Lower lobe of right lung (tissue), 2 donors: ENCODE measurements around the gene STK24. TPM values are rescaled to one million over a fixed set of nuclear protein-coding genes. Genes with fewer than 3 reads are reported as not detected.

Experiments used
- ATAC-seq, 2 donors: fragments of 200-7000 bp; cut with Tn5 transposase; one replicate each; pipeline ENCODE4 v1.9.1; 2020 to 2022; ENCODE audit warnings: mild to moderate bottlenecking in 2 of 2, moderate library complexity in 2 of 2
- DNase-seq: peaks from one replicate; pipeline ENCODE4 v3.0.0-alpha.2; 2020
- H3K27ac ChIP-seq: fragments of 200-600 bp; one replicate; pipeline ENCODE4 v1.8.0; 2022
- H3K27me3 ChIP-seq: fragments of 200-600 bp; one replicate; pipeline ENCODE4 v1.8.0; 2022; ENCODE audit warnings: low read depth
- H3K36me3 ChIP-seq: fragments of 200-600 bp; one replicate; pipeline ENCODE4 v1.8.0; 2022; ENCODE audit warnings: mild to moderate bottlenecking
- H3K4me1 ChIP-seq: fragments of 200-600 bp; one replicate; pipeline ENCODE4 v1.8.0; 2022
- H3K4me3 ChIP-seq: fragments of 200-600 bp; one replicate; pipeline ENCODE4 v1.8.0; 2022; ENCODE audit warnings: mild to moderate bottlenecking
- H3K9me3 ChIP-seq: fragments of 200-600 bp; one replicate; pipeline ENCODE4 v1.8.0; 2022
- intact Hi-C: fragments of 100-400 bp; cut with DNase I; formaldehyde crosslinking; loops from one replicate; pipeline ENCODE4 v1.11.0; 2022
- total RNA-seq: library from RNA; stranded (reverse); fragmentation: NEBNext Ultra II Directional; extraction: Animal tissue kit (Norgen Biotek cat#: 25700); gene quantifications from one replicate; pipeline ENCODE4 v1.2.1, GENCODE V29; 2021
- TF ChIP-seq, protein P1 (sequence below): fragments of 200-600 bp; IDR thresholded peaks from one replicate; pipeline ENCODE4 v1.8.0; 2022; ENCODE audit warnings: antibody characterized with exemption, mild to moderate bottlenecking
- donor health status: DM: no; HTN: yes; CAD: no; lungs with severe emphysema.

Gene STK24
- total RNA-seq, 1 donor from 2014 or later = 94.5 TPM

- Histone ChIP-seq H3K27ac (no peak overlapping the region), H3K9me3 (no peaks in the 10 kb centered on the region), H3K36me3 (peaks cover 58% of the 10 kb centered on the region), H3K4me1 (no peaks in the 10 kb centered on the region), H3K27me3 (no peaks in the 10 kb centered on the region), H3K4me3 (no peak overlapping the region)
- DNase-seq (no peak), ATAC-seq (no peak)
- intact Hi-C loops = no loop called here
- TF ChIP-seq, protein P1, sequence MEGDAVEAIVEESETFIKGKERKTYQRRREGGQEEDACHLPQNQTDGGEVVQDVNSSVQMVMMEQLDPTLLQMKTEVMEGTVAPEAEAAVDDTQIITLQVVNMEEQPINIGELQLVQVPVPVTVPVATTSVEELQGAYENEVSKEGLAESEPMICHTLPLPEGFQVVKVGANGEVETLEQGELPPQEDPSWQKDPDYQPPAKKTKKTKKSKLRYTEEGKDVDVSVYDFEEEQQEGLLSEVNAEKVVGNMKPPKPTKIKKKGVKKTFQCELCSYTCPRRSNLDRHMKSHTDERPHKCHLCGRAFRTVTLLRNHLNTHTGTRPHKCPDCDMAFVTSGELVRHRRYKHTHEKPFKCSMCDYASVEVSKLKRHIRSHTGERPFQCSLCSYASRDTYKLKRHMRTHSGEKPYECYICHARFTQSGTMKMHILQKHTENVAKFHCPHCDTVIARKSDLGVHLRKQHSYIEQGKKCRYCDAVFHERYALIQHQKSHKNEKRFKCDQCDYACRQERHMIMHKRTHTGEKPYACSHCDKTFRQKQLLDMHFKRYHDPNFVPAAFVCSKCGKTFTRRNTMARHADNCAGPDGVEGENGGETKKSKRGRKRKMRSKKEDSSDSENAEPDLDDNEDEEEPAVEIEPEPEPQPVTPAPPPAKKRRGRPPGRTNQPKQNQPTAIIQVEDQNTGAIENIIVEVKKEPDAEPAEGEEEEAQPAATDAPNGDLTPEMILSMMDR = no peak
Observed at GRCh38 chr13:98436233-98436910, 140.5 kb downstream of the STK24 start.

DNA sequence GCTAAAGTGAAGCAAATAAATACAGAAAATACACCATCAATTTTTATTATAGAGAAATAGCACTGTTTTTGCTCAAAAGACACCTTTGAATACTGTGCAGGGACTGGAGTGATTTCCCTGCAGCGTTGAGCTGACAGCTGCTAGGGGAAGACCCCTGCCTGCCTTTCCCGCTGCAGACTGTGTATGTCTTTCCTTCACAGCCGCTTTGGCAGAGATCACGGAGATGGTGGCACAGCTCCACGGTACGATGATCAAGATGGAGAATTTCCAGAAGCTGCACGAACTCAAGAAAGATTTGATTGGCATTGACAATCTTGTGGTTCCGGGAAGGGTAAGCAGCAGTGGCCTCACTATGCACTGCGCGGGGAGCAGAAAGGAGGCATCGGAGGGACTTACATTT is 141.5 kb downstream of the STK24 start:
- intact Hi-C loops = no loop called here
- peaks cover 54% of the 10 kb centered on the region for H3K36me3 ChIP-seq
- H3K27ac ChIP-seq = no peak overlapping the region
- H3K27me3 ChIP-seq = no peaks in the 10 kb centered on the region
- TF ChIP-seq, protein P1 = no peak
- no peaks in the 10 kb centered on the region for H3K4me1 ChIP-seq
- ATAC-seq = no peak
- no peak for DNase-seq
- H3K4me3 ChIP-seq = no peak overlapping the region
- H3K9me3 ChIP-seq = no peaks in the 10 kb centered on the region

GRCh38 chr13:98434060-98434459 is 142.8 kb downstream of the STK24 start:
- TF ChIP-seq, protein P1 = no peak
- H3K9me3 ChIP-seq = no peaks in the 10 kb centered on the region
- DNase-seq = no peak
- peaks cover 40% of the 10 kb centered on the region for H3K36me3 ChIP-seq
- intact Hi-C loops = no loop called here
- H3K27me3 ChIP-seq = no peaks in the 10 kb centered on the region
- ATAC-seq = no peak
- no peak overlapping the region for H3K27ac ChIP-seq
- H3K4me1 ChIP-seq = no peaks in the 10 kb centered on the region
- no peak overlapping the region for H3K4me3 ChIP-seq

DNA sequence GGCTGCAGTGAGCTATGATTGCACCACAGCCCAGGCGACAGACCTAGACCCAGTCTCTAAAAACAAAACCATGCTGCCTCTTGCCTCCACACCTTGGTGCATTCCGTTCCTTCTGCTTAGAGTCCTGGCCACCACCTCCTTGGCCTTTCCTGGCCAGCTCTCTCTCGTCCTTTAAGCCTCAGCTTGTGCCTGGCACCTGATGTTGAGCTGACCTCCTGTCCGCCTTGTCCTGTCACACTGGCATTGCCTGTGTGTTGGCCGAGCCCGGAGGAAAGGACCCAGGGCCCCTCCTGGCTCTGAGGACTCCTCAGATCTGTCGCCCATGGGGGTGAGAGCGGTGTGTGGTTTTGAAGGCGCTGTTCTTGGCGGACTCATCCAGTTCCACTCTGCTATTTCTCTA is 143.3 kb downstream of the STK24 start:
- TF ChIP-seq, protein P1 = no peak
- DNase-seq = no peak
- no peak for ATAC-seq
- peaks cover 36% of the 10 kb centered on the region for H3K36me3 ChIP-seq
- H3K4me3 ChIP-seq = no peak overlapping the region
- intact Hi-C loops = no loop called here
- H3K4me1 ChIP-seq = no peaks in the 10 kb centered on the region
- no peak overlapping the region for H3K27ac ChIP-seq
- H3K27me3 ChIP-seq = no peaks in the 10 kb centered on the region
- no peaks in the 10 kb centered on the region for H3K9me3 ChIP-seq

DNA sequence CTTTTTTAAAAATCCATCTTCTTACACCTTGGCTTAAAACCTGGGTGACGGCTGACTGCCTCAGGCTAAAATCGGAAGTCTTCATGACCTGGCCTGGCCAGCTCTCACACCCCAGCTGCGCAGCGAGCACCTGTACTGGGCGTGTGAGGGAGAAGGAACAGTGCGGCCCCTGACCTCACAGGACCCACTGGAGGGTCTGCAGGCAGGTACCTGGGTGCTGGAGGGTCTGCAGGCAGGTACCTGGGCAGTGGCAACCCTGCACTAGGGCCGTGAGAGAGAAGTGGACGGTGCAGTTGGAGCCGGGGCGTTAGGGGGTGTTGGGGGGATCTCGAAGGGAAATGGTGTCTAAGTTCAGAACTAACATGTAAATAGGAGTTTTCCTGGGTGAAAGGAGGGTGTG is 144.3 kb downstream of the STK24 start:
- H3K27me3 ChIP-seq = no peaks in the 10 kb centered on the region
- ATAC-seq = no peak
- intact Hi-C loops = no loop called here
- H3K9me3 ChIP-seq = no peaks in the 10 kb centered on the region
- DNase-seq = no peak
- no peaks in the 10 kb centered on the region for H3K4me1 ChIP-seq
- H3K36me3 ChIP-seq = peaks cover 39% of the 10 kb centered on the region
- H3K27ac ChIP-seq = no peak overlapping the region
- TF ChIP-seq, protein P1 = no peak
- no peak overlapping the region for H3K4me3 ChIP-seq
